SU-DHL-6 (cell line): ENCODE results near the gene MXD3.

Source experiments
- EZH2phosphoT487 ChIP-seq: fragments of 200-600 bp; sonication (generic), shearing (Covaris generic); conservative IDR thresholded peaks from 2 replicates; pipeline ENCODE4 v1.6.1; 2018; ENCODE audit warnings: mild to moderate bottlenecking, antibody characterized with exemption, low read length, moderate library complexity, mixed read lengths
- TF ChIP-seq, protein P1 (sequence below): fragments of 200-600 bp; sonication (generic); IDR thresholded peaks from one replicate; pipeline ENCODE4 v1.5.1; 2017; ENCODE audit warnings: antibody characterized with exemption, mild to moderate bottlenecking, low read length, moderate library complexity; ENCODE audit not compliant: insufficient read depth, poor library complexity, severe bottlenecking

DNA sequence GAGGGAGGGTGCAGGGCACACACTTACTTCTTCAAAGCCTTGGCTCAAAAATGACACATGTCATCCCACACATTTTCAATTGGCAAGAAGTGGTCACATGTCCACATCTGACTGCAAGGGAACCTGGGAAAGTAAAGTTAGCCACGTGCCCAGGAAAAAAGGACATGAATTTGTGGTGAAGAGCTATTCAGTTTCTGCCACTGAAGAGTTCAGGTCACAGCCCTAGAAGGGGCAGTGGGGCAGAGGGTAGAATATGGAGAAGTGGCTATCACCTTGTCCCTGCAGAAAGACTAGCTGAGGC lies 44.1 kb upstream of the MXD3 start:
- TF ChIP-seq, protein P1, sequence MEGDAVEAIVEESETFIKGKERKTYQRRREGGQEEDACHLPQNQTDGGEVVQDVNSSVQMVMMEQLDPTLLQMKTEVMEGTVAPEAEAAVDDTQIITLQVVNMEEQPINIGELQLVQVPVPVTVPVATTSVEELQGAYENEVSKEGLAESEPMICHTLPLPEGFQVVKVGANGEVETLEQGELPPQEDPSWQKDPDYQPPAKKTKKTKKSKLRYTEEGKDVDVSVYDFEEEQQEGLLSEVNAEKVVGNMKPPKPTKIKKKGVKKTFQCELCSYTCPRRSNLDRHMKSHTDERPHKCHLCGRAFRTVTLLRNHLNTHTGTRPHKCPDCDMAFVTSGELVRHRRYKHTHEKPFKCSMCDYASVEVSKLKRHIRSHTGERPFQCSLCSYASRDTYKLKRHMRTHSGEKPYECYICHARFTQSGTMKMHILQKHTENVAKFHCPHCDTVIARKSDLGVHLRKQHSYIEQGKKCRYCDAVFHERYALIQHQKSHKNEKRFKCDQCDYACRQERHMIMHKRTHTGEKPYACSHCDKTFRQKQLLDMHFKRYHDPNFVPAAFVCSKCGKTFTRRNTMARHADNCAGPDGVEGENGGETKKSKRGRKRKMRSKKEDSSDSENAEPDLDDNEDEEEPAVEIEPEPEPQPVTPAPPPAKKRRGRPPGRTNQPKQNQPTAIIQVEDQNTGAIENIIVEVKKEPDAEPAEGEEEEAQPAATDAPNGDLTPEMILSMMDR = no peak
- TF ChIP-seq EZH2phosphoT487 = no peak
